GM21515 (cell line): ENCODE measurements around the gene MYOC.

Experiments
- ATAC-seq: cut with Tn5 transposase; IDR thresholded peaks from one replicate; pipeline ENCODE4 v1.9.1; 2021; ENCODE audit not compliant: unreplicated experiment

MYOC gene

DNA sequence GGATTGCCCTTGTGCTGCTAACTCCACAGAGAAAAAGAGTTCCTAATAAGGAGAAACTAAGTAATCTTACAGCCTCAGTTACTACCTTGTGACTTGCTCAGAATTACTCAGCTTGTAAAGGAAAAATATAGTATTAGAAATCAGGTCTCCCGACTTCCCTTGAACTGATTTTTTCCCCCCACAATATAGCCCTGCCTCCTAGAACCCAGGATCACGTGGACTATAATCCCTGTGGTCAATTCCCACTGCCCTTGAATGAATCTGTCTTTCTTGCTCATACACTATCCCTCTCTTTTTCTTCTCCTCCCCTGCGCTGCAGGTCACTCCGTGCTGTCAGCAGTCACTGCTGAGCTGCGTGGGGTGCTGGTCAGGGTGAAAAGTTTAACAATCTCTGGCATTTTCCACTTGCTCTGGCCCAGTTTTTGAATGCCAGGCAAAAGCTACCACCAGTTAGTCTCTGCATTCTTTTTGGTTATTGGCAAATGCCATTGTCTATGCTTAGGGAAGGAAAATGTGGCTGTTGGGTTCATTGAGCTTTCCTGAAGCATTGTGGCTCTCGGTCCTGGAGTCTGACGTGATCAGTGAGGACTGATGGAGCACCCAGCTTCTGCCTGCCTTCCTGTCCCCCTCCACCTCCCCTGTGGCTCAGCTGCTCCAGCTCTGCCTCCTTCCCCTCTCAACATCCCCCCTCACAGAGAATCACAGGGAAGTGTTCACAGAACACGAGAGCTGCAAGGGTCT, 1.9 kb upstream of the MYOC start:
- no peak for ATAC-seq

DNA sequence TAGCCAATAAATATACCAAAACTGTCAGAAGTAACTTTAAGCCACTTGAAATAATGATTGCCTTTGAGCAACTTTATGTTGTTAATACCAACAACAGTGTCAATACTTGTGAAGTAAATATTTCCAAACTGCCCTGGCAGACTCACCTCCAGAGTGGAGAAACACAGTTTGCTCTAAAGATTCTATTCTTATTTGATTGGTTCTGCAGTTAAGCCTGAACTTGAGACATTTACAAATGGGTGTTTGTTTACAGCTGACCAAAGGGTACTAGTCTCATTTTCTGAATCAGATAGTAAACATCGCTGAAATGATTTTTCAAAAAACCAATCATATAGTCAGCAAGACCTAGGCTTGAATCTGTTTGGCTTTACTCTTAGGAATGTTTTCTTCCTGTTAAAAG, 1.3 kb upstream of the MYOC start:
- no peak for ATAC-seq

DNA sequence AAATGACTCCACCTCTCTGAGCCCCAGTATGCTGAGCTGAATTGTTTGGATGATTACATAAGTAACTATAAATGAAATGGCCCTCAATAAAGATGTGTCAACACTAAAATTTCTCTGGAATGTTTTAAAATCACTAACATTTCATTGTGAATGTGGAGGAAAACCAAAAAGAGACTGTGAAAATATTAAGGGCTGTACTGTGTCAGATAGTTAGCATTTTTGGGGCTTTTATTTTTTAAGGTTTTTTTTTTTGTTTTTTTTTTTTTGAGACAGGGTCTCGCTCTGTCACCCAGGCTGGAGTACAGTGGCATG, 6.3 kb downstream of the MYOC start:
- ATAC-seq: no peak

DNA sequence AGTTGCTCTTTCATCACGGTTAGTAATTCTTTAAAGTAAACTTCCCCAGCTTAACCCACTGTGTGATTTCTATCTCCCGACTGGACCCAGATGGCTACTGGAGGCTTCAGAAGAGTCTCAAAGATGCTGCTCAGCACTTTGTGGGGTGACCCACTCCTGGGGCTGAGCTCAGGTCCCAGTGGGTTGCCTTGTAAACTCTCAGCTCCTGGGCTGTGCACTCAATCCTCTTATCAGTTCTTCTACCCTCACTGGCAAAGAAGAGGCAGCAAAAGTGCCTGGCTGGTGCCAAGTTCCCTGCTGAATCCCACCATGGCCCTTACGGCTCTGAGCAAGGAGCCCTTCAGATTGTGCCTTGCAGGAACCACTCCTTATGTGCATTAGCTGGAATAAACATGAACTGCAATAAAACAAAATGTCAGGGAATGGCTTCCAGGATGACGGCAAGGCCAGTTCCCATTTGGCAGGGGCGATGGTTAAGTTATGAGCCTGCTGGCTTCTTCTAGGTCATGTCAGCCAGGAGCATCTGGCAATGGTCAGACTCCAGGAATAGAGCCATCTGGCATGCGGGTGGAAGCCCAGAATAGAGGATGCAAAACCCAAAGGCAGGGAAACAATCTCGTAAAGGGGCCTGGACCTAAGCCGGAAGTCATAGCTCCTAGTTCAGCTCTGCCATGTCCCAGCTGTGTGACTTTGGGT, 6.8 kb downstream of the MYOC start:
- no peak for ATAC-seq

DNA sequence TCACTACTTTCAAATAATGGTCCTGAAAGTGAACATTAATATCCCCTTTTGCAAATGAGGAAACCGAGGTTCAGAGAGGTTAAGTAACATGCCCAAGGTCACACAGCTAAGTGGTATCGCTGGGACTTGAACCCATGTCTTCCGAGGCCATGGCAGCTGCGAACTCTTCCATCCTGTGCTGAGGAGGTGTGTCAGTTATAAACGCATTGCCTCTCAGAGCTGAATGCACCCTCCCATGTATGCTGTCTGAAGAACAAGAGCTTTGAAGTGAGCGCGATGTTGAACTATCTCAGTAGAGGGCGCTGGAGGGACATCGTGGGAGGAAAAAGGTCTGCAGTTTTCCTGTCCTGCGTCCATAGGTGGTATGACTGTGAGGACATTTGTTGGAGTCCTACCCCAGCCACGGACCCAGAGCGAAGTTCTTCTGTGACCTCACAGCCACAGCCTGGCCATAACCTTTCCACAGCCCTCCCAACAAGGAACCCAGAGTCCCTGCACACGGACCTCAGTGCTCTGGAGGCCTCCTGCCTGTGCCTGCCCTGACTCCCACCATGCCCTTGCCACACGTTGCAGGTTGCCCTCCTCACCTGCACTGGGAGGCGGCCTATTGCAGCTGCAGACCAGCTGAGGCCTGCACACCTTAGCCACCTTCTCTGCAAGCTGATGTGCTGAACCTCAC, 7.5 kb downstream of the MYOC start:
- ATAC-seq: peak; percentile 73

DNA sequence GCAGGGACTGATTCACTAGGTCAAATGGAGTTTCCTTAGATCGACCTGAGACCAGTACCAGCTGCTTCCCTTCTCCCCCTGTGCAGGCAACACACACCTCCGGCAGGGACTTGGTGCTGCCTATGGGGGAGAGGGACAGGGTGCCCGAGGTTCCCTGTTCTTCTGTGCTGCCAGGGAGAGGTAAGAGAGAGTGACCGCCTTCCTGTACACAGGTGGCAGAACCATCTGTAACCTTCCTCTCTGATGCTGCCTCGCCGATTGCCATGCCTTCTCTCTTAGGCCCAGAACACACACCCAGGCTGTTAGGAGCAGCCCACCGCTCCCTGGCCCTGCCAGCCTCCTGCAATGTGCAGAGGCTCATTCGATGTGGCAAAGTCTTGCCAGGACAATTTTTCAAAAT, 9.3 kb downstream of the MYOC start:
- ATAC-seq: no peak

DNA sequence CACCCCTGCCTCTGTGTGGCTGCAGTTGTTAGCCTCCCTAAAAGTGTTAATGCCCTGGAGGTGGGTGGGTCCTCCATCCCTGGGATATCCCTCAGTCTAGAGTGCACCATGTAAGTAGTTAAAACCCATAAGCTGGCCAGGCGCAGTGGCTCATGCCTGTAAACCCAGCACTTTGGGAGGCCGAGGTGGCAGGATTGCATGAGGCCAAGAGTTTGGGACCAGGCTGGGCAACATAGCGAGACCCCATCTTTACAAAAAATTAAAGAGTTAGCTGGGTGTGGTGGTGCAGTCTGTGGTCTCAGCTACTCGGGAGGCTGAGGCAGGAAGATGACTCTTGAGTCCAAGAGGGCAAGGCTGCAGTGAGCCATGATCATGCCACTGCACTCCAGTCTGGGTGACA, 10.3 kb downstream of the MYOC start:
- ATAC-seq: no peak

DNA sequence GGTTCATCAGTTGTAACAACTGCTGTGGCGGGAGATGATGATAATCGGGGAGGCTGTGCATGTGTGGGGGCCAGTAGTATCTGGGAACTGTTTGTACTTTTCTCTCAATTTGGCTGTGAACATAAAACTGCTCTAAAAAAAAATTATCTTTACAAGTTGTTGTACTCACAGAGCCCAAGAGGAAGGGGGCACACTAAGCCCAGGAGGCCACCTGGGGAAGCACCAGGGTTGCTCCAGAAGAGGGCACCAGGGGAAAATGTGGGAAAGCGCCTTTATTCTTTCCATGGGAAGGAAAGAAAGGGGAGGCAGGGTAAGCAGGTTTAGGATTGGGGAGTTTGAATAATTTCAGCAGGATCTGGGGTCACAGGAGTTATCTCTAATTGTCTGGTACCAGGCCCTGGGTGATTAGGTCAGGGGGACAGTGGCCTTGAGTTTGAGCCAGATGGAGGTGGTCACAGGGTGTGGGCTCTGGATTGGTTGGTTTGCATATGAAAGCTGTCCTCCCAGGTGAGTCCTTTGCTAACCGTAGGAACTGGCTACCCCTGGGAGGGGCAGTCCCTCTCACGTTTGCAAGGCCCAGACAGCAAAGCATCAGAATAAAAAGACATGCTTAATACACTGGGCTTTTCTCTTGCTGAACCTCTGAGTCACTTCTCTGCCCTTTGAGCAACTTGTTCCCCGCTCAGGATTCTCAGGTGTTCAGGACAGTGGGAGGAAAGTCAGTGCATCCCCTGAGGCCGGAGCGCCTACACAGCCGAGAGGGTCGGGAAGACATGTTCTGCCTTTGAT, 11.2 kb downstream of the MYOC start:
- no peak for ATAC-seq

DNA sequence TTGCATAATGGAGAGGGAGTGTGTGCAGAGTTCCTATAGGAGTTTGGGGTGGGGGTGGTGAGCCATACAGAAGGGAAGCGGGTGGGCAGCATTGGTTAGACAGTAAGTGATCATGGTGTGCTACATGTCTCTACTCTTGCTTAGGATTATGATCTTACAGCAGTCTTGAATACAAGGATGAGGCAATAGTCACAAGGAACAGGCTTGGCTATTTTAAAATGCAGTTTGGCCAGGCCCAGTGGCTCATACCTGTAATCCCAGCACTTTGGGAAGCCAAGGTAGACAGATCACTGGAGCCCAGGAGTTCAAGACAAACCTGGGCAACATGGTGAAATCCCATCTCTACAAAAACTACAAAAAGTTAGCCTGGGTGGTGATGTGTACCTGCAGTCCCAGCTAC, 12.3 kb downstream of the MYOC start:
- ATAC-seq: no peak

DNA sequence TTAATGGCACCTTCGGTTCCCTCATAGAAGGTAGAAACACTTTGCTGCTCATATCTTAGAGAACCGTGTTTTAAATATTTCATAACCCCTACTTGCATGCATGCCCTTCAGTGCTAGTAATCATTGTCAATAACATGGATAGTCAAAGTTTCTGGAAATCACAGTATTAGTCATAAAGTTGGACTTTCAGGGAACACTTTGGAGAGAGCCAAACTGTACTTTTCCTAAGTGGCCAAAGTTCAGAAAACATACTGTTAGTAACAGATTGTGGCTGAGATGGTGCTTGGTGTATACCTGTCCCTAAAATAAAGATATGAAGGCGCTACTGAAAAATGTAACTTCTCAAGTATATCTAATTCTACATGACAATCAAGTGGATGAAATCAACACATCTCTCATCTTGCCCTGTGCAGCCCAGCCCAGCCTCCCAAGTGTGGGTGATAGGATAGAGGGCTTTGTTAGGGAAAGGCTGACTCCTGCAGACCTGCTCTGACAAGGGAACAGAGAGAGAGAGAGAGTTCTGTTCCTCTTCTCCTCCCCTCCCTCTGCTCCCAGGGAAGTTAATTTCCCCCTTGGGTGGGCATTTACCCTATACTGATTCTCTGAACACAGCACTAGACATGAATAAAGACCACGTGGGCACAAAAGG, 14.4 kb downstream of the MYOC start:
- ATAC-seq: no peak

DNA sequence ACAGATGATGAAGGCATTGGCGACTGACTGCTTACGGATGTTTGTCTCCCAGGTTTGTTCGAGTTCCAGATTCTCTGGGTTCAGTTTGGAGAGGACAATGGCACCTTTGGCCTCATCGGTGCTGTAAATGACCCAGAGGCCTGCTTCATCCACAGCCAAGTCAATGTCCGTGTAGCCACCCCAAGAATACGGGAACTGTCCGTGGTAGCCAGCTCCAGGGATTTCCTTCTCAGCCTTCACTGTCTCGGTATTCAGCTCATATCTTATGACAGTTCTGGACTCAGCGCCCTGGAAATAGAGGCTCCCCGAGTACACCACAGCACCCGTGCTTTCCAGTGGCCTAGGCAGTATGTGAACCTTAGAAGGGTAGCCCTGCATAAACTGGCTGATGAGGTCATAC, 16.3 kb downstream of the MYOC start:
- no peak for ATAC-seq

DNA sequence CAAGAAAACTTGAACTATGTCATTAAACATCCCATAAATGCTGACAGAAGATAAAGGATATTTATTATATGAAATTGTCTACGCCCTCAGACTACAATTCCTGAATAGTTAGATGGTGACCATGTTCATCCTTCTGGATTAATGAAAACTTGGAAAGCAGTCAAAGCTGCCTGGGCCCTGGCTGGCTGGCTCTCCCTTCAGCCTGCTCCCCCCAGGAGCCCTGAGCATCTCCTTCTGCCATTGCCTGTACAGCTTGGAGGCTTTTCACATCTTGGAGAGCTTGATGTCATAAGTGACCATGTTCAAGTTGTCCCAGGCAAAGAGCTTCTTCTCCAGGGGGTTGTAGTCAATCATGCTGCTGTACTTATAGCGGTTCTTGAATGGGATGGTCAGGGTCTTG, 16.8 kb downstream of the MYOC start:
- no peak for ATAC-seq

DNA sequence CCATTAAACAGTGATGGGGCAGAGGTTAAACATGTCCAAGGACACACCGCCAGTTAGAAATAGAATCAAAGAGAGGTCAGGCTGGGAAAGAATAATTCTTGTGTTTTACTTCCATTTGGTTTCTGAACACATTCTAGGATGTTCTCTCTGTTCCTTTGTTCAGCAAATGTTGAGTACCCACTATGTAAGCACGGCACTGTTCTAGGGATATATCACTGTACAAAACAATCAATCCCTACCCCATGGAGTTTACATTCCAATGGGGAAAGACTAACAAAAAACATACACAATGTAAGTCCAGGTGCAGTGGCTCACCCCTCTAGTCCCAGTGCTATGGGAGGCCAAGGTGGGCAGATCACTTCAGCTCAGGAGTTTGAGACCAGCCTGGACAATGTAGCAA, 24.3 kb downstream of the MYOC start:
- ATAC-seq: no peak

DNA sequence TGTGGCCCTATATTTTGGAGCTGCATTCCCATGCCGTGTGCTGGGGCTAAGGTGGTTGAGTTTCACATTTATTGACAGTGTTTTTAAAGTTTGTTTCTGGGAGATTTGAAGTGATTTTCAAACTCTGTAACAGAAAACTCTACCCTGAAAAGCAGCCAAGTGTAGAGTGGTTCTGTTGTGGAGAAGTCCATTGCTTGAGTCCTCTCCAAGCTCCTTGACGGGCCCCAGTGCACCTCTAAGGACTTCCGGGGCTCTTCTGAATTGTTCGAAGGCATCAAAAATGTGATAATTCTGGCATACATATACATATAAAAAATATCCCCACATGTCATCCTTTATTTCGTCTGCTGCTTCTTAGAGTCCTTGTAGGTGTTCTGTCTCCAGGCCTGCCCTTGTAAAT, 25.5 kb downstream of the MYOC start:
- ATAC-seq: no peak

DNA sequence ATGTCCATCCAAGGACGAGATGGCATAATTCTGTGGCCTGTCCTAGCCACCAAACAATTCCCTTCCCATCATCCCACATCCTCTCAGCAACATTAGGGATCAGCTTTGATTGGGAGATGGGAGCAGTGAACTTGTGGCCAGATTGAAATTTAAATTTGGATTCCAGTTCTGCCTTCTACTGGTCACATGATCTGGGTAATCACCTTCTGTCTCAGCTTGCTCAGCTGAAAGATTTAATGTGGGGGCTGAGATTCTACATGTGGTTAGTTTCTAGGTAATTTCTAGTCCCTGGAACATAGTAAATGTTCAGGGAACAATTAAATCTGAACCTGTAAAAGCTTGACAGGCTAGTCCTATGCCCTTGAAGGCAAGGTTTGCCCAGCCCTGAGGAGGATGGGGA, 27.3 kb downstream of the MYOC start:
- ATAC-seq: no peak

DNA sequence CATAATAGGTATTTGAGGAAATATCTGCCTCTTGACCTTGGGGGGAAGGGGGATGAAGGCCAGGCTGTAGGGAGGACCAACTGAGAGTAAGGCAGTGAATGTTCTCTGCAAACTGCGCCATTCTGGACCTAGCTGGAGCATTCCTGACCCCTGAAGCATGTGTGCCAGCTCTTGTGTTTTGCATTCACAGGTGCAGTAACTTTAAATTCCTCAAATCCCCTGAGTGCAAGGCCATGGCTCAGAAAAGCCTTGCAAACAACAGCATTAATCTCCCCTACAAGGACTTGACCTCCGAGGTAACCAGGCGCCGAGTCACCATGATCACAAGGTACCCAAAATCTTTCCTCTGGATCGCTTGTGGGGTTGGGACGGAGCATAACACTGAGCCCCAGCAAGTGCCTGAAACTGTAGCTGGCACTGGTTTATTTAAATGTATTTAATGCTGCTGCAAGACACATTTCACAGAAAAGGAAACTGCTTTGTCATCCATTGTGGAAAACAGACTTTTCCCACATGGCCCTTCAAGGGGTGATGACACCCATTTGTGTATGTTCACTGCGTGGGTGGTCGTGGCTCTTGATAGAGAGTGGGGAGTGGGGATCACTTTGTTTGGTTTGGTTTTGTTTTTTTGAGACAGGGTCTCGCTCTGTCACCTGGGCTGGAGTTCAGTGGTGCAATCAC, 28.7 kb downstream of the MYOC start:
- ATAC-seq: no peak

DNA sequence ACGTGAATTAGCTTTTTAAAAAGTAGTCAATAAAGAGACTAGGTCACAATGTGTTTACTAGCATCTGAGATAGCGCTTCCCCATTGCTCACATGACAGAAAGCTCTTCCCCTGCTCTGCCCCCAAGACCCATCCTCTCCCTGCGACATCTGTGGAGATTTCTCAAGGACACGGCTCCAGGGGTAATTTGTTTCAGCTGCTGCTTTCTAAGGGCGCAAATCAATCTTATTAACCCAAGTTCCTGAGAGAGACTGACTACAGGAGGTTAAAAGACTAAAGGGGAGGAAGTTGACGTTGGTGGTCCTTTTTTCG, 30.4 kb downstream of the MYOC start, which contains the start of gene MYOCOS:
TSS of gene MYOCOS (plus strand) at position 92 of the 311 bp plus-strand sequence. CDS start 1,641 bp downstream, outside the sequence.
- no peak for ATAC-seq

DNA sequence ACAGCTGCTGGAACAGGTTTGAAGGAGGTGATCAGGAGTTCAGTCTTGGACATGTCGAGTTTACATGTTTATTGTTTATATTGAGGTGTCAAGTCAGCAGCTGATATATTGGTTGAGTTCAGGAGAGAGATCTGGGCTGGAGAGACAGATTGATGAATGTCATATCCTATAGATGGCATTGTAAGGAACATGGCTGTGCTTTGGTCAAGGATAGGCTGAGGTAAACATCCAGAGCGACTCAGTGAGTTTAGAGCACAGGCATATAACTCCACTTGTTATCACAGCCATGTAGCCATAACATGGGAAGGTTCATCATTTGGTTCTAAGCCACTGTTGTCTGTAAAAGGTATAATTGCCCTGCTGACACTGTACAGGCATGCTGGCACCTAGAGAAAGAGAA, 35.9 kb downstream of the MYOC start:
- ATAC-seq: no peak

DNA sequence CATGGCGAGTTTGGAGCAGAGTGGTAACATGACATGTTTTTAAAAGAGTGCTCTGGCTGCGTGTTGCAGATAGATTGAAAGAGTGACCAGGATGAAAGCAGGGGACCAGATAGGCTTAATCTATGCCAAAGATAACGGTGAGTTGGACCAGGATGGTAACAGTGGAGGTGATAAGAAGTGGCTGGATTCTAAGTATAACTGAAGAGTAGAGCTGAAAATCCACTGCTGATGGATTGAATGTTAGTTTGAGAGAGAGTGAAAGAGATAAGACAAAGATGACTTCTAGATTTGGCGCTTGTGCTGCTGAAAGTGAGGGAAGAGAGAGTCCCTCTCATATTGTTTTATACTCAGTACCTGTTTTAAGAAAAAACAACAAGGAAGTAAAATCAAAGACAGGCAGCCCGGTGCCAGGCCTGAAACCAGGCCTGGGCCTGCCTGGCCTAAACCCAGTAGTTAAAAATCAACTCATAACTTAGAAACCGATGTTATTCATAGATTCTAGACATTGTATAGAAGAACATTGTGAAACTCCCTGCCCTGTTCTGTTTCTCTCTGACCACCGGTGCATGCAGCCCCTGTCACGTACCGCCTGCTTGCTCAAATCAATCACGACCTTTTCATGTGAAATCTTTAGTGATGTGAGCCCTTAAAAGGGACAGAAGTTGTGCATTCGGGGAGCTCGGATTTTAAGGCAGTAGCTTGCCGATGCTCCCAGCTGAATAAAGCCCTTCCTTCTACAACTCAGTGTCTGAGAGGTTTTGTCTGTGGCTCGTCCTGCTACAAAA, 37.2 kb downstream of the MYOC start:
- peak; percentile 42 for ATAC-seq

DNA sequence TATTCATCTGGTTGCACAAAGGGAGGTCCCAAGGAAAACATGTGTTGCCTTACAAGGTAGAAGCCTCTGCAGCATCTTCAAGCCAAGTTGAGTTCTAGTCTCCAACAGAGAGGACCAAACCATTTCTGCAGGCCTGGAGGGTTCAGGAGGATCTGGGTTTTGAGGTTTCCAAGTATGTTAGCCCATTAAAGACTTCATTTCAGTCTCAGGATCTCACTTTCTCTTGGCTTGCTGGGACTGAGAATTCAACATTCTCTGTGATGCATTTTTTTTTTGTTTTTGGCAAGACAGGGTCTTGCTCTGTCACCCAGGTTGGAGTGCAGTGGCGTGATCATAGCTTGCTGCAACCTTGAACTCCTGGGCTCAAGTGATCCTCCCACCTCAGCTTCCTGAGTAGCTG, 39.2 kb downstream of the MYOC start:
- ATAC-seq: no peak
